H9 (cell line): ENCODE data around the gene TMEM120B. TPM values are rescaled to one million over a fixed set of nuclear protein-coding genes. Genes with fewer than 3 reads are reported as not detected.

ENCODE experiments used
- DNase-seq: peaks from one replicate; pipeline ENCODE4 v3.0.0-alpha.2; 2017
- H2AFZ ChIP-seq: one replicate; pipeline ENCODE4 v1.6.1; 2013; ENCODE audit warnings: mild to moderate bottlenecking, low read length, control low read depth, moderate library complexity
- H2AK5ac ChIP-seq: 2 replicates; pipeline ENCODE4 v1.6.1; 2013; ENCODE audit warnings: low read length, control low read depth, mixed read lengths; ENCODE audit not compliant: insufficient read length
- H2BK120ac ChIP-seq: one replicate; pipeline ENCODE4 v1.6.1; 2013; ENCODE audit warnings: low read depth, mild to moderate bottlenecking, low read length, control low read depth, inconsistent platforms; ENCODE audit not compliant: poor library complexity, severe bottlenecking
- H2BK12ac ChIP-seq: 2 replicates; pipeline ENCODE4 v1.6.1; 2013; ENCODE audit warnings: low read length, control low read depth, mixed read lengths, low read depth; ENCODE audit not compliant: insufficient read length
- H2BK15ac ChIP-seq: 2 replicates; pipeline ENCODE4 v1.6.1; 2013; ENCODE audit warnings: low read depth, low read length, control low read depth
- H2BK20ac ChIP-seq: one replicate; pipeline ENCODE4 v1.6.1; 2013; ENCODE audit warnings: low read depth, mild to moderate bottlenecking, low read length, control low read depth, inconsistent platforms; ENCODE audit not compliant: poor library complexity, severe bottlenecking
- H2BK5ac ChIP-seq: 2 replicates; pipeline ENCODE4 v1.6.1; 2013; ENCODE audit warnings: low read length, control low read depth, mixed read lengths; ENCODE audit not compliant: insufficient read length
- H3K14ac ChIP-seq: 2 replicates; pipeline ENCODE4 v1.6.1; 2013; ENCODE audit warnings: low read length, control low read depth; ENCODE audit not compliant: insufficient read depth
- H3K18ac ChIP-seq: 2 replicates; pipeline ENCODE4 v1.6.1; 2013; ENCODE audit warnings: low read depth, mild to moderate bottlenecking, mixed read lengths, low read length, control low read depth; ENCODE audit not compliant: insufficient read length
- H3K23ac ChIP-seq: 2 replicates; pipeline ENCODE4 v1.6.1; 2013; ENCODE audit warnings: low read length, control low read depth, mixed read lengths, low read depth; ENCODE audit not compliant: insufficient read length
- H3K23me2 ChIP-seq: 2 replicates; pipeline ENCODE4 v1.6.1; 2013; ENCODE audit warnings: low read depth, mild to moderate bottlenecking, mixed read lengths, low read length, control low read depth; ENCODE audit not compliant: insufficient read length, poor library complexity, severe bottlenecking
- H3K27ac ChIP-seq: 2 replicates; pipeline ENCODE4 v1.5.1; 2013; ENCODE audit warnings: low read length, control low read depth, mixed read lengths, low read depth; ENCODE audit not compliant: insufficient read length
- H3K27me3 ChIP-seq: 2 replicates; pipeline ENCODE4 v1.6.1; 2013; ENCODE audit warnings: low read length, control low read depth, inconsistent platforms; ENCODE audit not compliant: insufficient read depth
- H3K4ac ChIP-seq: 2 replicates; pipeline ENCODE4 v1.6.1; 2013; ENCODE audit warnings: low read depth, mild to moderate bottlenecking, control low read depth, inconsistent platforms, low read length, moderate library complexity
- H3K4me1 ChIP-seq: 2 replicates; pipeline ENCODE4 v1.6.1; 2013; ENCODE audit warnings: low read length, control low read depth, inconsistent platforms; ENCODE audit not compliant: insufficient read depth
- H3K4me2 ChIP-seq: 2 replicates; pipeline ENCODE4 v1.6.1; 2013; ENCODE audit warnings: low read length, control low read depth, mixed read lengths; ENCODE audit not compliant: insufficient read length, insufficient read depth
- H3K56ac ChIP-seq: 2 replicates; pipeline ENCODE4 v1.6.1; 2013; ENCODE audit warnings: low read depth, mild to moderate bottlenecking, mixed read lengths, low read length, control low read depth; ENCODE audit not compliant: insufficient read length
- H3K79me1 ChIP-seq: 2 replicates; pipeline ENCODE4 v1.6.1; 2013; ENCODE audit warnings: low read depth, mild to moderate bottlenecking, moderate library complexity, low read length, control low read depth, inconsistent platforms; ENCODE audit not compliant: insufficient read depth, poor library complexity, severe bottlenecking
- H3K79me2 ChIP-seq: 2 replicates; pipeline ENCODE4 v1.6.1; 2013; ENCODE audit warnings: low read length, control low read depth, inconsistent platforms; ENCODE audit not compliant: insufficient read depth
- H3K9ac ChIP-seq: 2 replicates; pipeline ENCODE4 v1.6.1; 2013; ENCODE audit warnings: low read length, control low read depth, mixed read lengths; ENCODE audit not compliant: insufficient read length; ENCODE audit errors: extremely low read depth
- H3K9me3 ChIP-seq: one replicate; pipeline ENCODE4 v1.6.1; 2013; ENCODE audit warnings: low read depth, low read length, inconsistent platforms; ENCODE audit not compliant: control insufficient read depth
- H3T11ph ChIP-seq: one replicate; pipeline ENCODE4 v1.6.1; 2013; ENCODE audit warnings: mild to moderate bottlenecking, low read length, control low read depth, inconsistent platforms
- H4K20me1 ChIP-seq: one replicate; pipeline ENCODE4 v1.6.1; 2013; ENCODE audit not compliant: control insufficient read depth, insufficient read length, insufficient read depth
- H4K5ac ChIP-seq: 2 replicates; pipeline ENCODE4 v1.6.1; 2013; ENCODE audit warnings: low read depth, mild to moderate bottlenecking, mixed read lengths, low read length, control low read depth; ENCODE audit not compliant: insufficient read length
- H4K8ac ChIP-seq: replicated peaks from 2 replicates; pipeline ENCODE4 v1.6.1; 2013; ENCODE audit warnings: low read length, control low read depth, mixed read lengths, low read depth; ENCODE audit not compliant: insufficient read length
- H4K91ac ChIP-seq: 2 replicates; pipeline ENCODE4 v1.6.1; 2013; ENCODE audit warnings: low read depth, mild to moderate bottlenecking, moderate library complexity, mixed read lengths, low read length, control low read depth; ENCODE audit not compliant: insufficient read length
- H3K27ac Mint-ChIP-seq, 3 experiments: 2 replicates in 2 of 3; 3 replicates in 1 of 3; pipeline ENCODE4 v1.8.0; 2020 to 2021; ENCODE audit warnings: mixed read lengths in 3 of 3, mild to moderate bottlenecking in 1 of 3, moderate library complexity in 1 of 3
- H3K27me3 Mint-ChIP-seq: 2 replicates; pipeline ENCODE4 v1.8.0; 2021; ENCODE audit warnings: low read depth, mild to moderate bottlenecking, moderate library complexity, mixed read lengths
- H3K36me3 Mint-ChIP-seq, 3 experiments: 2 replicates in 2 of 3; 3 replicates in 1 of 3; pipeline ENCODE4 v1.8.0; 2020 to 2021; ENCODE audit warnings: low read depth in 3 of 3, mixed read lengths in 3 of 3; ENCODE audit not compliant: insufficient read depth in 1 of 3
- H3K4me1 Mint-ChIP-seq, 2 experiments: 2 replicates each; pipeline ENCODE4 v1.8.0; 2020; ENCODE audit warnings: mixed read lengths in 2 of 2
- H3K4me3 Mint-ChIP-seq, 2 experiments: 2 replicates in 1 of 2; 3 replicates in 1 of 2; pipeline ENCODE4 v1.8.0; 2020 to 2021; ENCODE audit warnings: mild to moderate bottlenecking in 2 of 2, mixed read lengths in 2 of 2, moderate library complexity in 1 of 2
- H3K9me3 Mint-ChIP-seq, 2 experiments: 2 replicates in 1 of 2; 3 replicates in 1 of 2; pipeline ENCODE4 v1.8.0; 2020; ENCODE audit warnings: mild to moderate bottlenecking in 2 of 2, mixed read lengths in 2 of 2, moderate library complexity in 1 of 2
- CTCF ChIP-seq: fragments of 200-600 bp; sonication (generic); conservative IDR thresholded peaks from 3 replicates; pipeline ENCODE4 v1.8.0; 2021; ENCODE audit warnings: antibody characterized with exemption, mild to moderate bottlenecking
- WGBS: extraction: QIAGEN DNeasy Blood & Tissue Kit; methylation state at CpG from one replicate; pipeline ENCODE4 v1.1.7; 2013; ENCODE audit warnings: missing lambda C conversion rate, low lambda C conversion rate, mixed read lengths; ENCODE audit not compliant: insufficient read length; ENCODE audit errors: extremely low coverage; 5-methylcytosine and 5-hydroxymethylcytosine counted together
- total RNA-seq: library from RNA; stranded (reverse); gene quantifications from 2 replicates; pipeline ENCODE4 v1.2.1, GENCODE V29; 2021

The TMEM120B gene
- total RNA-seq, 1 experiment from 2014 or later = 25.8 TPM

GRCh38 chr12:121767525-121768016 is 55.0 kb downstream of the TMEM120B start:
- peaks cover 0 to 18% (median 3%) of the 10 kb centered on the region in 3 experiments; a peak in 3 of 7 replicates for H3K36me3 Mint-ChIP-seq

More at GRCh38 chr12:121767525-121768016, 55.0 kb downstream of the TMEM120B start:
- WGBS = no CpG with 5 or more reads among the region's 10 CpGs
- Histone ChIP-seq H2AK5ac (no peak overlapping the region), H3K4me1 (no peaks in the 10 kb centered on the region), H4K5ac (no peak overlapping the region), H3K4me2 (no peak overlapping the region), H2BK5ac (no peak overlapping the region), H2AFZ (no peak overlapping the region), H3T11ph (no peak overlapping the region), H3K56ac (no peak overlapping the region), H3K23ac (no peak overlapping the region), H4K20me1 (no peaks in the 10 kb centered on the region), H3K4ac (no peak overlapping the region), H3K79me2 (no peaks in the 10 kb centered on the region), H4K8ac (no peak overlapping the region), H3K18ac (no peak overlapping the region), H3K14ac (no peak overlapping the region), H3K27me3 (no peaks in the 10 kb centered on the region), H3K27ac (no peak overlapping the region), H4K91ac (no peak overlapping the region), H3K79me1 (no peaks in the 10 kb centered on the region), H2BK12ac (no peak overlapping the region), H2BK120ac (no peak overlapping the region), H3K9me3 (no peaks in the 10 kb centered on the region), H2BK20ac (no peak overlapping the region), H2BK15ac (no peak overlapping the region), H3K23me2 (no peaks in the 10 kb centered on the region), H3K9ac (no peak overlapping the region)
- Mint-ChIP-seq H3K27ac (peak overlapping the region in 1 of 3 experiments; percentile 25; a peak in 1 of 7 replicates), H3K9me3 (no peaks in the 10 kb centered on the region), H3K4me1 (peaks cover 4 to 17% of the 10 kb centered on the region in 2 experiments; a peak in 3 of 4 replicates), H3K4me3 (no peak overlapping the region), H3K27me3 (no peaks in the 10 kb centered on the region; the same call in 1 of the 2 replicates)
- DNase-seq = no peak
- no peak for TF ChIP-seq CTCF
